22Rv1 (cell line): ENCODE data around the gene RAD54L.

Experiments
- ZFX ChIP-seq: fragments of 450-650 bp; IDR thresholded peaks from 2 replicates; pipeline ENCODE4 v1.6.1; 2017; ENCODE audit warnings: antibody characterized with exemption, borderline replicate concordance
- TF ChIP-seq, protein P1 (sequence below): fragments of 450-650 bp; IDR thresholded peaks from 2 replicates; pipeline ENCODE4 v1.5.1; 2017; ENCODE audit warnings: mild to moderate bottlenecking

GRCh38 chr1:46221749-46222148 is 25.8 kb upstream of the RAD54L start:
- TF ChIP-seq, protein P1, sequence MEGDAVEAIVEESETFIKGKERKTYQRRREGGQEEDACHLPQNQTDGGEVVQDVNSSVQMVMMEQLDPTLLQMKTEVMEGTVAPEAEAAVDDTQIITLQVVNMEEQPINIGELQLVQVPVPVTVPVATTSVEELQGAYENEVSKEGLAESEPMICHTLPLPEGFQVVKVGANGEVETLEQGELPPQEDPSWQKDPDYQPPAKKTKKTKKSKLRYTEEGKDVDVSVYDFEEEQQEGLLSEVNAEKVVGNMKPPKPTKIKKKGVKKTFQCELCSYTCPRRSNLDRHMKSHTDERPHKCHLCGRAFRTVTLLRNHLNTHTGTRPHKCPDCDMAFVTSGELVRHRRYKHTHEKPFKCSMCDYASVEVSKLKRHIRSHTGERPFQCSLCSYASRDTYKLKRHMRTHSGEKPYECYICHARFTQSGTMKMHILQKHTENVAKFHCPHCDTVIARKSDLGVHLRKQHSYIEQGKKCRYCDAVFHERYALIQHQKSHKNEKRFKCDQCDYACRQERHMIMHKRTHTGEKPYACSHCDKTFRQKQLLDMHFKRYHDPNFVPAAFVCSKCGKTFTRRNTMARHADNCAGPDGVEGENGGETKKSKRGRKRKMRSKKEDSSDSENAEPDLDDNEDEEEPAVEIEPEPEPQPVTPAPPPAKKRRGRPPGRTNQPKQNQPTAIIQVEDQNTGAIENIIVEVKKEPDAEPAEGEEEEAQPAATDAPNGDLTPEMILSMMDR: no peak
- no peak for TF ChIP-seq ZFX
